HG03095 (cell line): Measurements from ENCODE around the gene FAF1.

Source experiments
- ATAC-seq: cut with Tn5 transposase; IDR thresholded peaks from one replicate; pipeline ENCODE4 v1.9.1; 2021; ENCODE audit warnings: moderate library complexity; ENCODE audit not compliant: unreplicated experiment

FAF1 gene

GRCh38 chr1:50658459-50659076 lies 301.5 kb downstream of the FAF1 start:
- ATAC-seq: no peak

GRCh38 chr1:50656931-50657330 lies 303.1 kb downstream of the FAF1 start:
- no peak for ATAC-seq

GRCh38 chr1:50651476-50652263 lies 308.4 kb downstream of the FAF1 start:
- no peak for ATAC-seq

- no peak for ATAC-seq
Measured at GRCh38 chr1:50646526-50646925, 313.5 kb downstream of the FAF1 start.

GRCh38 chr1:50645139-50645538 lies 314.9 kb downstream of the FAF1 start:
- ATAC-seq: no peak

GRCh38 chr1:50644447-50645105 lies 315.5 kb downstream of the FAF1 start:
- no peak for ATAC-seq

GRCh38 chr1:50637460-50637859 lies 322.6 kb downstream of the FAF1 start:
- no peak for ATAC-seq

- no peak for ATAC-seq
Measured at GRCh38 chr1:50634251-50634650, 325.8 kb downstream of the FAF1 start.

GRCh38 chr1:50633465-50633864 lies 326.6 kb downstream of the FAF1 start:
- no peak for ATAC-seq

GRCh38 chr1:50631161-50631560 lies 328.9 kb downstream of the FAF1 start:
- ATAC-seq: no peak

GRCh38 chr1:50622259-50622658 lies 337.8 kb downstream of the FAF1 start:
- no peak for ATAC-seq

GRCh38 chr1:50620680-50621329 lies 339.3 kb downstream of the FAF1 start:
- no peak for ATAC-seq

GRCh38 chr1:50615036-50615750 lies 344.9 kb downstream of the FAF1 start:
- ATAC-seq: no peak

- no peak for ATAC-seq
Measured at GRCh38 chr1:50611675-50612074, 348.4 kb downstream of the FAF1 start.

GRCh38 chr1:50610563-50610962 lies 349.5 kb downstream of the FAF1 start:
- no peak for ATAC-seq

- ATAC-seq: no peak
Measured at GRCh38 chr1:50609508-50609907, 350.6 kb downstream of the FAF1 start.

GRCh38 chr1:50605186-50605875 lies 354.7 kb downstream of the FAF1 start:
- ATAC-seq: no peak

GRCh38 chr1:50604580-50604979 lies 355.5 kb downstream of the FAF1 start:
- no peak for ATAC-seq

GRCh38 chr1:50603274-50604271 lies 356.5 kb downstream of the FAF1 start:
- no peak for ATAC-seq
